Measurements from ENCODE around the gene KRTCAP3. TPM values are rescaled to one million over a fixed set of nuclear protein-coding genes. Genes with fewer than 3 reads are reported as not detected.

KRTCAP3 gene
- total RNA-seq, 6 experiments from 2014 or later: 3.2 to 8.0 (median 4.6) TPM

DNA sequence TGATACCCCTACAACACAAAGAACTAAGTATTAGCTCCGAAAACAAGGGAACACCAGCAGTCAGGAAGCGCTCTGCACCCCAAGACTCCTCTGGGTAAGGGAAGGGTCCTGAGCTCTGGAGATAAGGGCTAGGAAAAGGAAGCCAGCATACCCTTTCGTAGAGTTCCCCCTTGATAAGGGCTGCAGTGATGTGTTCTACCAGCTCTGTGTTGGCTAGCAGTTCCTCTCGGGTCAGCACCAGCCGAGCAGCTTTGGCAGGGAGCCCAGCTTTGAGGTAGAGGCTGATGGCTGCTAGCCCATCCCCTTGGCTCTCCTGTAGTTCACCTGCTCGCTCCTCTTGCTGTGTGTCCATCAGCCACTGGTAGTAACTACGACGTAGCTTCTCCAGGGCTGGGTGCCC is 18.9 kb downstream of the KRTCAP3 start:
- Histone ChIP-seq H3K27me3 (no peaks in the 10 kb centered on the region), H3K4me3 (no peak overlapping the region), H3K27ac (no peak overlapping the region), H3K36me3 (no peaks in the 10 kb centered on the region), H3K4me1 (no peaks in the 10 kb centered on the region), H3K9me3 (no peaks in the 10 kb centered on the region)
- ATAC-seq (peak; percentile 43 to 84 (median 64)), DNase-seq (peak; percentile 51 to 79 (median 71))
- 77% methylated on average over 2 of the region's 8 CpGs for WGBS (ENCODE audit: insufficient coverage, low coverage, low lambda C conversion rate, missing lambda C conversion rate)
- TF ChIP-seq POLR2A (IDR thresholded peaks at IDR 0.05): no peak
- TF ChIP-seq, protein P1, sequence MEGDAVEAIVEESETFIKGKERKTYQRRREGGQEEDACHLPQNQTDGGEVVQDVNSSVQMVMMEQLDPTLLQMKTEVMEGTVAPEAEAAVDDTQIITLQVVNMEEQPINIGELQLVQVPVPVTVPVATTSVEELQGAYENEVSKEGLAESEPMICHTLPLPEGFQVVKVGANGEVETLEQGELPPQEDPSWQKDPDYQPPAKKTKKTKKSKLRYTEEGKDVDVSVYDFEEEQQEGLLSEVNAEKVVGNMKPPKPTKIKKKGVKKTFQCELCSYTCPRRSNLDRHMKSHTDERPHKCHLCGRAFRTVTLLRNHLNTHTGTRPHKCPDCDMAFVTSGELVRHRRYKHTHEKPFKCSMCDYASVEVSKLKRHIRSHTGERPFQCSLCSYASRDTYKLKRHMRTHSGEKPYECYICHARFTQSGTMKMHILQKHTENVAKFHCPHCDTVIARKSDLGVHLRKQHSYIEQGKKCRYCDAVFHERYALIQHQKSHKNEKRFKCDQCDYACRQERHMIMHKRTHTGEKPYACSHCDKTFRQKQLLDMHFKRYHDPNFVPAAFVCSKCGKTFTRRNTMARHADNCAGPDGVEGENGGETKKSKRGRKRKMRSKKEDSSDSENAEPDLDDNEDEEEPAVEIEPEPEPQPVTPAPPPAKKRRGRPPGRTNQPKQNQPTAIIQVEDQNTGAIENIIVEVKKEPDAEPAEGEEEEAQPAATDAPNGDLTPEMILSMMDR (IDR thresholded peaks at IDR 0.05): no peak
- intact Hi-C loops (cut with DNase I): no loop called here

DNA sequence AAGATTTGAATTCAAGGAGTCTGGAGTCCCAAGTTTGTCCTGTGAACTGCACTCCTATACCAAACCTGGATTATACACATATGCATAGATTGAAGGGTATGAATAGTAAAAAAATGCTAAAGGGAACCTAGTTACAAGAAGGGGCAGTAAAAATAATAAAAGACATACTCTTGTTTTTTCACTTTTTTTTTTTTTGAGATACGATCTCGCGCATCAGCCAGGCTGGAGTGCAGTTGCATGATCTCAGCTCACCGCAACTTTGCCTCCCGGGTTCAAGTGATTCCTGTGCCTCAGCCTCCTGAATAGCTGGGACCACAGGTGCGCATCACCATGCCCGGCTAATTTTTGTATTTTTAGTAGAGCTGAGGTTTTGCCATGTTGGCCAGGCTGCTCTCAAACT is 22.3 kb downstream of the KRTCAP3 start:
- DNase-seq (no peak), ATAC-seq (no peak)
- intact Hi-C loops (cut with DNase I): no loop called here
- no peaks in the 10 kb centered on the region for H3K9me3 ChIP-seq
- TF ChIP-seq, protein P1 (IDR thresholded peaks at IDR 0.05): no peak
- TF ChIP-seq POLR2A (IDR thresholded peaks at IDR 0.05): no peak
- 91% methylated on average over 6 of the region's 7 CpGs for WGBS (ENCODE audit: insufficient coverage, low coverage, low lambda C conversion rate, missing lambda C conversion rate)
- no peak overlapping the region for H3K4me3 ChIP-seq
- H3K27me3 ChIP-seq: no peaks in the 10 kb centered on the region
- H3K27ac ChIP-seq: no peak overlapping the region
- no peaks in the 10 kb centered on the region for H3K4me1 ChIP-seq
- H3K36me3 ChIP-seq: no peaks in the 10 kb centered on the region

DNA sequence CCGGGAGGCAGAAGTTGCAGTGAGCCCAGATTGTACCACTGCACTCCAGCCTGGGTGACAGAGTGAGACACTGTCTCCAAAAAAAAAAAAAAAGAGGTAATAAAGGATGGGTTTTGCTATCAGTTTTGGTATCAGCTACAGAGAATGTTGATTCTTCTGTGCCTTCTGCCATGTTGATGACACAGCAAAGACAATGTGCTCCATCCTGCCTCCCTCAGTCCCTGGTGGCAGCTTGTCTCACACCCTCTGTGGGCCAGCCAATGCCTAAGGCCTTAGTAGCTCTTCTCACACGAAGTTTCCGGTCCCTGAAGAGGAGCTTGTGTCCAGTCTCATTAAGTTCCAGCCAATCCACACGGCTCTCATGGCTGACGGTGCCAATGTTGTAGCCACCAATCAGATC is 29.8 kb downstream of the KRTCAP3 start:
- ATAC-seq (no peak), DNase-seq (no peak)
- Histone ChIP-seq H3K27me3 (no peaks in the 10 kb centered on the region), H3K4me1 (no peaks in the 10 kb centered on the region), H3K27ac (no peak overlapping the region), H3K4me3 (no peak overlapping the region), H3K36me3 (peaks cover 0 to 16% (median 0%) of the 10 kb centered on the region in 4 donors), H3K9me3 (no peaks in the 10 kb centered on the region)
- intact Hi-C loops (cut with DNase I): no loop called here
- TF ChIP-seq POLR2A (IDR thresholded peaks at IDR 0.05): no peak
- TF ChIP-seq, protein P1 (IDR thresholded peaks at IDR 0.05): no peak
- WGBS (ENCODE audit: insufficient coverage, low coverage, low lambda C conversion rate, missing lambda C conversion rate): 88% methylated on average over 5 of the region's 5 CpGs

DNA sequence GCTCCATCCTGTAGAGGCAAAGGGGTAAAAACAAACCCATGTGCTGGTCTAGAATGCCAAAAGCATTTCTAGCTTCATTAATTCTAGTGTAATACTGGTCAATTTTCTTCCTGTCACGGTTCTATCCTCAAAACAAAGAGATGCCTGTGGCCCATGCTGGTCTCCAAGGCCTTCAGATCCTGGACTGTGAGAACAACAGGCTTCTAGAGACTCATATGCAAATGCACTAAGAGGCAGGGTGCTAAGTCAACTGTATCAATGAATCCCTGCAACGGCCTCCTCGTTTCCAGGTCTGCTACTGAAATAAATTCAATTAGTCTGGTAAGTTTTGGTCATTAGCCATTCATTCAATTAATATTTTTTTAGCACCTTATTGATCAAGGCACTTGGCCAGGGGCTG is 43.3 kb downstream of the KRTCAP3 start:
- TF ChIP-seq, protein P1 (IDR thresholded peaks at IDR 0.05): no peak
- TF ChIP-seq POLR2A (IDR thresholded peaks at IDR 0.05): no peak
- Histone ChIP-seq H3K9me3 (no peaks in the 10 kb centered on the region), H3K36me3 (peaks cover 0 to 9% (median 0%) of the 10 kb centered on the region in 4 donors), H3K27ac (no peak overlapping the region), H3K4me1 (peaks cover 0 to 15% (median 5%) of the 10 kb centered on the region in 4 donors), H3K27me3 (no peaks in the 10 kb centered on the region), H3K4me3 (no peak overlapping the region)
- 86% methylated on average over 3 of the region's 3 CpGs for WGBS (ENCODE audit: insufficient coverage, low coverage, low lambda C conversion rate, missing lambda C conversion rate)
- intact Hi-C loops (cut with DNase I): no loop called here
- no peak for DNase-seq
- ATAC-seq: no peak

DNA sequence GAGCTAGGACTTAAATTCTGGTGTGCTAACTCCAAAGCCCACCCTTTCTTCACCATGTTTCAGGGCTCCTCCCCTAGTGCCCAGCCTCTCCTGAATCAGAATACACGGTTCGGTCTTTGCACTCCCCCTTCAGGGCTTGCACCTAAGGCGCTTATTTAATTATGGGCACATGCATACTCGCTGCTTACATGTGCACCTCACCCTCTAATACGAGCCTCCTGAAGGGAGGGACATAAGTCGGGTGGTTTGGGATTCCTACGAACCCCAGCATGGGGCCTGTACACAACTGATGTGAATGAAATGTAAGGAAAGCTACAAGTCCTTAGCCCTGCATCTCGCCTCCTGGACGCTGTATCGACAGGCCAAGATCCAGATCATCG is 46.9 kb downstream of the KRTCAP3 start:
- Histone ChIP-seq H3K4me3 (peak overlapping the region; percentile 41 to 48 (median 44)), H3K9me3 (no peaks in the 10 kb centered on the region), H3K4me1 (peaks cover 0 to 20% (median 8%) of the 10 kb centered on the region in 4 donors), H3K36me3 (peaks cover 0 to 7% (median 0%) of the 10 kb centered on the region in 4 donors), H3K27me3 (no peaks in the 10 kb centered on the region), H3K27ac (peak overlapping the region in 2 of 3 donors; percentile 25 to 33)
- intact Hi-C loops (cut with DNase I): no loop called here
- ATAC-seq (no peak), DNase-seq (no peak)
- 4% methylated on average over 11 of the region's 11 CpGs for WGBS (ENCODE audit: insufficient coverage, low coverage, low lambda C conversion rate, missing lambda C conversion rate)
- no peak for TF ChIP-seq POLR2A (IDR thresholded peaks at IDR 0.05)
- TF ChIP-seq, protein P1 (IDR thresholded peaks at IDR 0.05): no peak
